Nasal cavity respiratory epithelium epithelial cell of viscerocranial mucosa (primary cell): ENCODE results near the gene SUCNR1. TPM values are rescaled to one million over a fixed set of nuclear protein-coding genes. Genes with fewer than 3 reads are reported as not detected.

Source experiments
- total RNA-seq: library from RNA; depleted of rRNA; stranded (reverse); fragments of >200 nt; gene quantifications from 2 replicates; pipeline ENCODE4 v1.2.3, GENCODE V29; 2014

The SUCNR1 gene, protein sequence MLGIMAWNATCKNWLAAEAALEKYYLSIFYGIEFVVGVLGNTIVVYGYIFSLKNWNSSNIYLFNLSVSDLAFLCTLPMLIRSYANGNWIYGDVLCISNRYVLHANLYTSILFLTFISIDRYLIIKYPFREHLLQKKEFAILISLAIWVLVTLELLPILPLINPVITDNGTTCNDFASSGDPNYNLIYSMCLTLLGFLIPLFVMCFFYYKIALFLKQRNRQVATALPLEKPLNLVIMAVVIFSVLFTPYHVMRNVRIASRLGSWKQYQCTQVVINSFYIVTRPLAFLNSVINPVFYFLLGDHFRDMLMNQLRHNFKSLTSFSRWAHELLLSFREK
- not detected in 2 replicates for total RNA-seq

DNA sequence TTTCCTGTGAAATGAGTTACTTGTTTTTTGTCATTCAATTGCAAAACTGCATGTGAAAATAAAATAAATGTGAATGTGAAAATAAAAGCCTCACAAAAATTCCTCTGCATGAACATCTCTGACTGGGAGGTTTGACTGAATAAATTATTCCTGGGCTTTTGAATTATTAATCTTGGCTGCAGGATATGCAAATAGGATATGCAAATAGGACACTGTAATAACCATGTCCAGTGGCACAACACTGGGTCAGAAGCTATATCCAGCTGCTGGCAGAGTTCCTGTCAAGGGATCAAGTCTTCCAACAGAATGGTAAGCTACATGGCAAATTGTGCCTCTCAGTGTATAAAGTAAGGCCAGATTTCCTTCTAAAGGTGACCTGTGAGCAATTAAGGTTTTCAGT is at the start of gene SUCNR1:
Gene SUCNR1 (plus strand): TSS at position 246 of the 400 bp plus-strand sequence. CDS start 6,250 bp downstream, outside the sequence.

Other genes starting within 250 kb of the SUCNR1 start
- not detected in 2 replicates for gene AADACL2, start 139.7 kb upstream of the SUCNR1 start, total RNA-seq
- gene AADAC, start 59.5 kb upstream of the SUCNR1 start, total RNA-seq = 0.14 TPM in 1 of 2 replicates, not detected in the other